Measurements from ENCODE around the gene PPP1R9A.
"Not testable (repeated sequence)": the region's sequence is repeated elsewhere in the genome, so short reads cannot be mapped to it uniquely, and the experiment has no call there.

PPP1R9A gene

GRCh38 chr7:94972296-94972695 lies 64.9 kb downstream of the PPP1R9A start:
- DNase-seq (ENCODE audit: extremely low read depth in 1 of 2, low read depth in 1 of 2) = no peak

- no peak for DNase-seq (ENCODE audit: extremely low read depth in 1 of 2, low read depth in 1 of 2)
Measured at GRCh38 chr7:94973844-94974243, 66.5 kb downstream of the PPP1R9A start.

GRCh38 chr7:94974423-94974822 lies 67.0 kb downstream of the PPP1R9A start:
- DNase-seq (ENCODE audit: extremely low read depth in 1 of 2, low read depth in 1 of 2) = no peak

- DNase-seq (ENCODE audit: extremely low read depth in 1 of 2, low read depth in 1 of 2) = no peak
Measured at GRCh38 chr7:94975336-94975735, 67.9 kb downstream of the PPP1R9A start.

GRCh38 chr7:94980418-94981142 lies 73.2 kb downstream of the PPP1R9A start:
- DNase-seq (ENCODE audit: extremely low read depth in 1 of 2, low read depth in 1 of 2) = no peak

GRCh38 chr7:94995921-94996320 lies 88.5 kb downstream of the PPP1R9A start:
- no peak for DNase-seq (ENCODE audit: extremely low read depth in 1 of 2, low read depth in 1 of 2)

GRCh38 chr7:94996369-94996768 lies 89.0 kb downstream of the PPP1R9A start:
- DNase-seq (ENCODE audit: extremely low read depth in 1 of 2, low read depth in 1 of 2) = no peak

- DNase-seq (ENCODE audit: extremely low read depth in 1 of 2, low read depth in 1 of 2) = no peak
Measured at GRCh38 chr7:94997547-94997946, 90.2 kb downstream of the PPP1R9A start.

- no peak for DNase-seq (ENCODE audit: extremely low read depth in 1 of 2, low read depth in 1 of 2)
Measured at GRCh38 chr7:94998266-94999068, 91.1 kb downstream of the PPP1R9A start.

- no peak for DNase-seq (ENCODE audit: extremely low read depth in 1 of 2, low read depth in 1 of 2)
Measured at GRCh38 chr7:94999069-94999351, 91.6 kb downstream of the PPP1R9A start.

- not testable (repeated sequence) for DNase-seq (ENCODE audit: extremely low read depth in 1 of 2, low read depth in 1 of 2)
Measured at GRCh38 chr7:94999601-95000000, 92.2 kb downstream of the PPP1R9A start.

GRCh38 chr7:95001258-95001657 lies 93.9 kb downstream of the PPP1R9A start:
- DNase-seq (ENCODE audit: extremely low read depth in 1 of 2, low read depth in 1 of 2) = no peak

- no peak for DNase-seq (ENCODE audit: extremely low read depth in 1 of 2, low read depth in 1 of 2)
Measured at GRCh38 chr7:95001815-95002561, 94.6 kb downstream of the PPP1R9A start.

- no peak for DNase-seq (ENCODE audit: extremely low read depth in 1 of 2, low read depth in 1 of 2)
Measured at GRCh38 chr7:95002775-95003174, 95.4 kb downstream of the PPP1R9A start.

- no peak for DNase-seq (ENCODE audit: extremely low read depth in 1 of 2, low read depth in 1 of 2)
Measured at GRCh38 chr7:95004618-95005247, 97.3 kb downstream of the PPP1R9A start.

- DNase-seq (ENCODE audit: extremely low read depth in 1 of 2, low read depth in 1 of 2) = no peak
Measured at GRCh38 chr7:95006010-95006409, 98.6 kb downstream of the PPP1R9A start.

- DNase-seq (ENCODE audit: extremely low read depth in 1 of 2, low read depth in 1 of 2) = not testable (repeated sequence)
Measured at GRCh38 chr7:95008773-95009172, 101.4 kb downstream of the PPP1R9A start.

GRCh38 chr7:95011146-95011928 lies 103.9 kb downstream of the PPP1R9A start:
- no peak for DNase-seq (ENCODE audit: extremely low read depth in 1 of 2, low read depth in 1 of 2)

GRCh38 chr7:95011995-95012394 lies 104.6 kb downstream of the PPP1R9A start:
- no peak for DNase-seq (ENCODE audit: extremely low read depth in 1 of 2, low read depth in 1 of 2)

- no peak for DNase-seq (ENCODE audit: extremely low read depth in 1 of 2, low read depth in 1 of 2)
Measured at GRCh38 chr7:95018021-95018420, 110.6 kb downstream of the PPP1R9A start.

Data from activated CD8-positive, alpha-beta memory T cell treated with anti-CD3 and anti-CD28 coated beads for 1 hour (primary cell).